Psoas muscle (tissue), 8 donors: ENCODE results near the gene TUBA8. TPM values are rescaled to one million over a fixed set of nuclear protein-coding genes. Genes with fewer than 3 reads are reported as not detected.

ENCODE experiments used
- ATAC-seq, 4 donors: fragments of 200-7000 bp; cut with Tn5 transposase; one replicate each; pipeline ENCODE4 v1.9.1; 2020; ENCODE audit warnings: moderate library complexity in 3 of 4, mild to moderate bottlenecking in 2 of 4
- DNase-seq, 2 donors: peaks; one replicate each; pipeline ENCODE4 v3.0.0-alpha.2; 2020
- H3K27ac ChIP-seq: fragments of 200-600 bp; one replicate; pipeline ENCODE4 v1.8.0; 2022
- H3K27me3 ChIP-seq, 3 donors: fragments of 200-600 bp in 1 of 3; one replicate each; pipeline versions ENCODE4 v1.6.1 to v1.8.0; 2013 to 2022; ENCODE audit warnings: low read length in 2 of 3, mild to moderate bottlenecking in 2 of 3, moderate library complexity in 1 of 3; ENCODE audit not compliant: insufficient read depth in 3 of 3
- H3K36me3 ChIP-seq, 2 donors: fragments of 200-600 bp in 1 of 2; one replicate each; pipeline versions ENCODE4 v1.6.1 to v1.8.0; 2013 to 2022; ENCODE audit warnings: low read depth in 1 of 2, mild to moderate bottlenecking in 1 of 2, moderate library complexity in 1 of 2; ENCODE audit not compliant: insufficient read depth in 1 of 2
- H3K4me1 ChIP-seq: fragments of 200-600 bp; one replicate; pipeline ENCODE4 v1.8.0; 2022
- H3K4me3 ChIP-seq: fragments of 200-600 bp; one replicate; pipeline ENCODE4 v1.8.0; 2022; ENCODE audit warnings: mild to moderate bottlenecking
- H3K9me3 ChIP-seq: fragments of 200-600 bp; one replicate; pipeline ENCODE4 v1.8.0; 2022
- WGBS, 3 donors: extraction: QIAGEN DNeasy Blood & Tissue Kit; methylation state at CpG; one replicate each; pipeline versions ENCODE4 v1.1.6 to v1.1.7; 2013; 5-methylcytosine and 5-hydroxymethylcytosine counted together
- intact Hi-C, 2 donors: fragments of 100-400 bp; cut with DNase I; formaldehyde crosslinking; loops; one replicate each; pipeline versions ENCODE4 v1.11.0 to v1.14.2; 2022
- polyA plus RNA-seq, 3 donors: library from polyadenylated mRNA; stranded (reverse); fragments of 200-250 nt; gene quantifications; one replicate each; pipeline ENCODE4 v1.2.3, GENCODE V29; 2013
- total RNA-seq, 4 donors: library from RNA; stranded (reverse); fragmentation: NEBNext Ultra II Directional in 2 of 4; extraction: Animal tissue kit (Norgen Biotek cat#: 25700) in 2 of 4; gene quantifications; one replicate each; pipeline versions ENCODE4 v1.2.1 to v1.2.4, GENCODE V29; 2021 to 2023
- TF ChIP-seq, protein P1 (sequence below): fragments of 200-600 bp; IDR thresholded peaks from one replicate; pipeline ENCODE4 v1.8.0; 2022; ENCODE audit warnings: antibody characterized with exemption
- donor health status: healthy with polysubstance abuse.
- donor health status: DM: no; HTN: no; CAD: no; lungs with moderate emphysema.
- donor health status: Bipolar disorder and iron deficiency.
- donor health status: healthy.
- donor health status: DM: yes; HTN: yes; CAD: no.
- donor health status: DM: no; HTN: no; CAD: no.
- donor health status: DM: no; HTN: no; CAD: no.
- donor health status: DM: yes; HTN: yes; CAD: no.

Gene TUBA8
- total and polyA plus RNA-seq, 7 donors: 38.8 to 150 (median 115) TPM

DNA sequence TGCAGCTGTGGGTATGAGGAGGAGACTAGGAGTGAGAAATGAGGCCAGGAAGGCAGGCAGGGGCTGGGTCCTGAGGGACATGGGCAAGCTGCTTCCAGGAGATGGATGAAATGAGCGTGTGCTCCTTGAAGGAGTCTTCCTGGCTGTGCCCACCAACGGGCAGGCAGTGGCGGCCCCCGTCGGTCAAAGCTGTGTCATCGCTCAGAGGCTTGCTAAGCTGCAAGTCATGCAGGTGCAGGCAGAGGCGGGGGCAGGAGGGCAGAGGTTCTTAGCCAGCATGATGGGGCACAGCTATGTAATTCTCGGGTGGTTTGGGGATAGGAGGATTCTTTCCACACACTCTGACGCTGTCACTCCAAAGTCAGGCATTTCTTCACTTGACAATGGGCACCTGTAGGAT, 45.4 kb upstream of the TUBA8 start:
- 73 to 83% (median 80%) methylated on average over 9 of the region's 9 CpGs for WGBS, 3 donors
- intact Hi-C loops: no loop called here
- H3K36me3 ChIP-seq: no peaks in the 10 kb centered on the region
- H3K4me3 ChIP-seq: no peak overlapping the region
- H3K27me3 ChIP-seq: no peaks in the 10 kb centered on the region
- H3K4me1 ChIP-seq: peaks cover 8% of the 10 kb centered on the region
- no peaks in the 10 kb centered on the region for H3K9me3 ChIP-seq
- no peak overlapping the region for H3K27ac ChIP-seq
- DNase-seq (no peak), ATAC-seq (no peak)
- TF ChIP-seq, protein P1, sequence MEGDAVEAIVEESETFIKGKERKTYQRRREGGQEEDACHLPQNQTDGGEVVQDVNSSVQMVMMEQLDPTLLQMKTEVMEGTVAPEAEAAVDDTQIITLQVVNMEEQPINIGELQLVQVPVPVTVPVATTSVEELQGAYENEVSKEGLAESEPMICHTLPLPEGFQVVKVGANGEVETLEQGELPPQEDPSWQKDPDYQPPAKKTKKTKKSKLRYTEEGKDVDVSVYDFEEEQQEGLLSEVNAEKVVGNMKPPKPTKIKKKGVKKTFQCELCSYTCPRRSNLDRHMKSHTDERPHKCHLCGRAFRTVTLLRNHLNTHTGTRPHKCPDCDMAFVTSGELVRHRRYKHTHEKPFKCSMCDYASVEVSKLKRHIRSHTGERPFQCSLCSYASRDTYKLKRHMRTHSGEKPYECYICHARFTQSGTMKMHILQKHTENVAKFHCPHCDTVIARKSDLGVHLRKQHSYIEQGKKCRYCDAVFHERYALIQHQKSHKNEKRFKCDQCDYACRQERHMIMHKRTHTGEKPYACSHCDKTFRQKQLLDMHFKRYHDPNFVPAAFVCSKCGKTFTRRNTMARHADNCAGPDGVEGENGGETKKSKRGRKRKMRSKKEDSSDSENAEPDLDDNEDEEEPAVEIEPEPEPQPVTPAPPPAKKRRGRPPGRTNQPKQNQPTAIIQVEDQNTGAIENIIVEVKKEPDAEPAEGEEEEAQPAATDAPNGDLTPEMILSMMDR: no peak

DNA sequence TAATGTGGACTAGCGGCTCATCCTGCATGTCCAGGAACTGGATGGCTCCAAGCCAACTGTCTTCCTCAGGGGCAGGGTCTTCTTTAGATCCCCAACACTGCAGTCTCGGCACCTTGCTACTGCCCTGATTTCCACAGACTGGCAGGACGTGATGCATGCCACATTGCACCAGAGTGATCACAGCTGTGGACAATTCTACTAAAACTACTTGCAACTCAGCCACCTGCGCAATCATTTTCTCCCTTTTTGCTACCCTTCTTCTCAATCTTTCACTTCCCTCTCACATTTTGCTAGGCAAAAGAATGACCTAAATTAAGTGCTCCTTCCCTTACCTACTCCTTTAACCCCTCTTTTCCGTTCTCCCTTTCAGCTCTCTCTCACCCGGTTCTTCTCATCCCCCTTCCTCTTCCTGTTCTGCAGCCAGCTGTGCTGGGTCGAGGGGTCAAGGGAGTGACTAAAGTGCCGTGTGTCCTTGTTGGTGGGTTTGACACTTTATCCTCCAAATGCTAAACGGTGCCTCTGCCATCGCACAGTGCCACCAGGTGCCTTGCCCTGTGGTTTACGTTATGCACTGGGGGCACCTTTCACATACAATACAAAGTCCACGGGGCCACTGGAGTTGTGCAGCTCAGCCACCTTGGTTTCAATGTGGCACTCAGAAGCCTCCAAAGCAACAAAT, 44.3 kb upstream of the TUBA8 start:
- TF ChIP-seq, protein P1: no peak
- H3K27ac ChIP-seq: no peak overlapping the region
- ATAC-seq: no peak
- no peak overlapping the region for H3K4me3 ChIP-seq
- no peaks in the 10 kb centered on the region for H3K9me3 ChIP-seq
- WGBS, 3 donors: 60 to 64% (median 63%) methylated on average over 12 of the region's 12 CpGs
- no peaks in the 10 kb centered on the region for H3K36me3 ChIP-seq
- intact Hi-C loops: no loop called here
- H3K4me1 ChIP-seq: peaks cover 8% of the 10 kb centered on the region
- DNase-seq: no peak
- H3K27me3 ChIP-seq: no peaks in the 10 kb centered on the region

DNA sequence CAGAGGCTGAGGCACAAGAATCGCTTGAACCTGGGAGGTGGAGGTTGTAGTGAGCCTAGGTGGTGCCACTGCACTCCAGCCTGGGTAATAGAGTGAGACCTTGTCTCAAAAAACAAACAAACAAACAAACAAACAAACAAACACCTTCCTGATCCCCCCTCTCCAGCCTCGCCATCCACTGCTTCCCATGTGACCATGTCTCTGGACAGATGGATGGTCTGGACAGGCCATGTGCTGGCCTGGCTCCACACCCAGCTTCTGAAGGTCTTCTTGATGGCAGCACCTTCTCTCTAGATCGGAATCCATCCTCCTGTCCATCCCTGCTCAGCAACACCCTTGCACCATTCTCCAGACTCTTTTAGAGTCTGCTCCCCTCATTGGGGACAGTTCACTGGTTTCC, 43.5 kb upstream of the TUBA8 start:
- Histone ChIP-seq H3K9me3 (no peaks in the 10 kb centered on the region), H3K4me3 (no peak overlapping the region), H3K4me1 (peaks cover 16% of the 10 kb centered on the region), H3K27ac (peak overlapping the region; percentile 43), H3K36me3 (no peaks in the 10 kb centered on the region), H3K27me3 (no peaks in the 10 kb centered on the region)
- DNase-seq (no peak), ATAC-seq (no peak)
- intact Hi-C loops: no loop called here
- 92 to 96% (median 94%) methylated on average over 3 of the region's 3 CpGs for WGBS, 3 donors
- TF ChIP-seq, protein P1: no peak

DNA sequence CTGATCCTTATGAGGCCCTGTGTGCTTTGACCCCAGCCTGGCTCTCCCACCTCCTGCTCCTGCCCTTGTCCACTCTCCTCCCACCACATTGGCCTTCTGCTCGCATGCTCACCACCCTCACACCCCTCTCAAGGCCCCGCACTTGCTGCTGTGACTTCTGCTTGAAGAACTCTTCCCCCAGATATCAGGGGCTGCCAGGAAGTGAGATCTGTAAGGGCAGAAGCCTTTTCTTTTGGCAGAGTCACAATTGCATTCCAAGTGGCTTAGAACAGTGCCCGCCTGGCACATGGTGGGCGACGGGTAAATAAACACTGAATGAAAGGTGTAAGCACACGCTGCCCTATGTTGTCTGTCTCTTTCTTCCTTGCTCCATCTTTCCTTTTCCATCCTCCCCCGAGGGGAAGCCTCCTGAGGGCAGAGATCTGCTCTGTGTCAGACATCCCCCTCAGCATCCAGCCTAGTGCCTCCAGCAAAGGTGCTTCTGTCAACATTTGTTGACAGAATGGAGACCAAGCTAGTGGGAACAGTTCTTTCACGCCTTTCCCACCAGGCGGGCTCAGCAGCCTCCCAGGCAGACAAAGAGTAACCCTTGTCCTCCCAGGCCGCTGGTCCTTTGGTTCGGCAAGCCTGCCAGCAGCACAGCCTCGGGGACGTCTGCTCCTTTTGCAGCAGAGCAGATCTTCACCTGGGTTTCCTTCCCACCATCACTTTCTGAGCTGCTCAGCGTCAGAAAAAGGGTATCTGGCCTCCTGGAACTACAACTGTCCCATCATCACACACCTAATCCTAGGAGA, 42.9 kb upstream of the TUBA8 start:
- DNase-seq (no peak), ATAC-seq (peak in 3 of 4 donors; percentile 23 to 52 (median 51))
- Histone ChIP-seq H3K27me3 (no peaks in the 10 kb centered on the region), H3K27ac (peak overlapping the region; percentile 43), H3K4me1 (peaks cover 20% of the 10 kb centered on the region), H3K4me3 (no peak overlapping the region), H3K9me3 (no peaks in the 10 kb centered on the region), H3K36me3 (no peaks in the 10 kb centered on the region)
- TF ChIP-seq, protein P1: no peak
- WGBS, 3 donors: 44 to 56% (median 45%) methylated on average over 14 of the region's 14 CpGs
- intact Hi-C loops: no loop called here
